Prostate gland (tissue), 2 donors: ENCODE measurements around the gene VPS16.

Experiments
- CTCF ChIP-seq, 4 experiments: fragments of 200-600 bp in 2 of 4; fragments of 450-650 bp in 2 of 4; sonication (generic) in 2 of 4; IDR thresholded peaks; 1 replicate in 3 of 4; 2 replicates in 1 of 4; pipeline ENCODE4 v1.5.1; 2016 to 2019; ENCODE audit warnings: antibody characterized with exemption in 4 of 4, mild to moderate bottlenecking in 2 of 4, moderate library complexity in 2 of 4
- POLR2AphosphoS5 ChIP-seq: sonication (generic); formaldehyde crosslinking; IDR thresholded peaks from one replicate; pipeline ENCODE4 v1.6.1; 2017; ENCODE audit warnings: antibody characterized with exemption

- TF ChIP-seq CTCF (IDR thresholded peaks at IDR 0.05) = no peak
- TF ChIP-seq POLR2AphosphoS5 = no peak
Observed at GRCh38 chr20:2799688-2800520, 40.6 kb upstream of the VPS16 start.
